SK-N-SH (cell line): Measurements from ENCODE around the gene MGAT5B. TPM values are rescaled to one million over a fixed set of nuclear protein-coding genes. Genes with fewer than 3 reads are reported as not detected.

Experiments
- CTCF ChIA-PET: fragments of 300-600, 350-600 bp; formaldehyde crosslinking; extraction: SDS; loops from one replicate; lab custom pipeline; 2021; lab: Yijun Ruan, JAX
- POLR2A ChIA-PET: fragments of 350-600 bp; sonication (Branson Sonifier 250); formaldehyde crosslinking; extraction: SDS; loops from one replicate; lab custom pipeline; 2020; ENCODE audit warnings: antibody characterized with exemption, inconsistent platforms; lab: Yijun Ruan, JAX
- DNase-seq: peaks from one replicate; pipeline ENCODE4 v3.0.0; 2012
- H2AFZ ChIP-seq: fragments of 200-600 bp; sonication (generic); 2 replicates; pipeline ENCODE4 v1.8.1; 2016; ENCODE audit warnings: antibody characterized with exemption, mild to moderate bottlenecking, low read depth
- H3F3A ChIP-seq: fragments of 200-600 bp; sonication (generic); replicated peaks from 2 replicates; pipeline ENCODE3; 2016; ENCODE audit warnings: antibody characterized with exemption, mild to moderate bottlenecking; ENCODE audit not compliant: insufficient read depth
- H3K27ac ChIP-seq, 2 experiments: fragments of 200-500 bp in 1 of 2; fragments of 200-600 bp in 1 of 2; sonication (Bioruptor generic) in 1 of 2; sonication (generic), shearing (Covaris generic) in 1 of 2; 2 replicates each; pipeline versions ENCODE4 v1.5.1 to v1.6.1; 2014 to 2016; ENCODE audit warnings: low read depth in 2 of 2, inconsistent platforms in 1 of 2, low read length in 1 of 2, mild to moderate bottlenecking in 1 of 2, mixed read lengths in 1 of 2
- H3K27me3 ChIP-seq: fragments of 200-600 bp; sonication (generic), shearing (Covaris generic); 2 replicates; pipeline ENCODE4 v1.6.1; 2016; ENCODE audit warnings: mixed run types; ENCODE audit not compliant: insufficient read depth
- H3K36me3 ChIP-seq, 2 experiments: fragments of 200-500 bp in 1 of 2; fragments of 200-600 bp in 1 of 2; sonication (Bioruptor generic) in 1 of 2; sonication (generic) in 1 of 2; replicated peaks in 1 of 2; 2 replicates each; pipeline versions ENCODE3 to v1.5.1; 2014 to 2016; ENCODE audit warnings: low read length in 1 of 2, mild to moderate bottlenecking in 1 of 2; ENCODE audit not compliant: insufficient read depth in 2 of 2, control insufficient read depth in 1 of 2
- H3K4me1 ChIP-seq, 2 experiments: fragments of 200-500 bp in 1 of 2; fragments of 200-600 bp in 1 of 2; sonication (Bioruptor generic) in 1 of 2; sonication (generic), shearing (Covaris generic) in 1 of 2; 2 replicates each; pipeline versions ENCODE4 v1.5.1 to v1.6.1; 2014 to 2016; ENCODE audit warnings: low read depth in 1 of 2, low read length in 1 of 2, mixed run types in 1 of 2; ENCODE audit not compliant: insufficient read depth in 2 of 2, control insufficient read depth in 1 of 2
- H3K4me2 ChIP-seq: fragments of 200-600 bp; sonication (generic), shearing (Covaris generic); 2 replicates; pipeline ENCODE4 v1.6.1; 2017; ENCODE audit warnings: mixed run types
- H3K4me3 ChIP-seq, 2 experiments: fragments of 200-500 bp in 1 of 2; fragments of 200-600 bp in 1 of 2; sonication (Bioruptor generic) in 1 of 2; sonication (generic), shearing (Covaris generic) in 1 of 2; 2 replicates each; pipeline versions ENCODE4 v1.5.1 to v1.8.1; 2014 to 2016; ENCODE audit warnings: low read depth in 2 of 2, inconsistent platforms in 1 of 2, low read length in 1 of 2, mild to moderate bottlenecking in 1 of 2, mixed read lengths in 1 of 2, moderate library complexity in 1 of 2
- H3K79me2 ChIP-seq: fragments of 200-600 bp; sonication (generic); 2 replicates; pipeline ENCODE4 v1.8.1; 2017; ENCODE audit warnings: mild to moderate bottlenecking; ENCODE audit not compliant: insufficient read depth
- H3K9ac ChIP-seq: fragments of 200-600 bp; sonication (generic); 2 replicates; pipeline ENCODE4 v1.6.1; 2017; ENCODE audit warnings: mixed run types
- H3K9me2 ChIP-seq: fragments of 200-600 bp; sonication (generic); 2 replicates; pipeline ENCODE4 v1.6.1; 2017; ENCODE audit warnings: mixed run types
- H3K9me3 ChIP-seq: fragments of 200-600 bp; sonication (generic); 2 replicates; pipeline ENCODE4 v1.6.1; 2017; ENCODE audit warnings: mixed run types, mild to moderate bottlenecking, moderate library complexity
- H4K20me1 ChIP-seq: fragments of 200-600 bp; sonication (generic); 2 replicates; pipeline ENCODE4 v1.6.1; 2017; ENCODE audit warnings: mild to moderate bottlenecking, mixed run types; ENCODE audit not compliant: insufficient read depth
- ELF1 ChIP-seq: IDR thresholded peaks from 2 replicates; pipeline ENCODE4 v1.4.0; 2012
- FOXJ3 ChIP-seq: sonication (generic); formaldehyde crosslinking; IDR thresholded peaks from 2 replicates; pipeline ENCODE4 v1.5.1; 2020; ENCODE audit warnings: mild to moderate bottlenecking, missing genetic modification reagents
- GATA2 ChIP-seq: sonication (generic); formaldehyde crosslinking; IDR thresholded peaks from 2 replicates; pipeline ENCODE4 v1.5.0; 2020; ENCODE audit warnings: mild to moderate bottlenecking, missing genetic modification reagents
- JUND ChIP-seq: IDR thresholded peaks from 2 replicates; pipeline ENCODE4 v1.4.0; 2012
- MXI1 ChIP-seq: IDR thresholded peaks from 2 replicates; pipeline ENCODE4 v1.6.1; 2012; ENCODE audit warnings: mild to moderate bottlenecking, low read depth, low read length, improper control_type of control experiment
- POLR2AphosphoS5 ChIP-seq: IDR thresholded peaks from 2 replicates; pipeline ENCODE4 v1.6.1; 2012; ENCODE audit warnings: low read depth, low read length
- RXRA ChIP-seq: IDR thresholded peaks from 2 replicates; pipeline ENCODE4 v1.4.0; 2012; ENCODE audit warnings: low read depth, mild to moderate bottlenecking, borderline replicate concordance
- SIN3A ChIP-seq: IDR thresholded peaks from 2 replicates; pipeline ENCODE4 v1.6.1; 2012; ENCODE audit warnings: low read depth, mild to moderate bottlenecking, low read length, moderate library complexity, borderline replicate concordance
- SMC3 ChIP-seq: IDR thresholded peaks from 2 replicates; pipeline ENCODE4 v1.6.1; 2012; ENCODE audit warnings: low read depth, low read length, improper control_type of control experiment
- TCF12 ChIP-seq: IDR thresholded peaks from 2 replicates; pipeline ENCODE4 v1.4.0; 2012
- TEAD4 ChIP-seq: IDR thresholded peaks from 2 replicates; pipeline ENCODE4 v1.4.0; 2012; ENCODE audit warnings: mild to moderate bottlenecking, borderline replicate concordance; ENCODE audit not compliant: insufficient read depth
- YY1 ChIP-seq: IDR thresholded peaks from 2 replicates; pipeline ENCODE4 v1.4.0; 2012; ENCODE audit warnings: low read depth, mild to moderate bottlenecking
- WGBS: methylation state at CpG from one replicate; pipeline ENCODE4 v1.1.6; 2017; ENCODE audit warnings: low lambda C conversion rate; 5-methylcytosine and 5-hydroxymethylcytosine counted together
- polyA plus RNA-seq, 3 experiments: library from polyadenylated mRNA; depleted of rRNA; stranded (reverse); fragments of >200 nt; gene quantifications; 2 replicates each; pipeline ENCODE4 v1.2.3, GENCODE V29; 2012
- TF ChIP-seq, protein P1 (sequence below): IDR thresholded peaks from 2 replicates; pipeline ENCODE4; 2012
- TF ChIP-seq, protein P2 (sequence below): fragments of 200-600 bp; sonication (generic); IDR thresholded peaks from 2 replicates; pipeline ENCODE4 v1.6.1; 2017; ENCODE audit warnings: antibody characterized with exemption, mild to moderate bottlenecking, moderate library complexity
- TF ChIP-seq, protein P3 (sequence below): fragments of 150-350 bp; IDR thresholded peaks from 2 replicates; pipeline ENCODE4 v1.6.1; 2016; ENCODE audit warnings: mild to moderate bottlenecking, low read depth, low read length
- TF ChIP-seq, protein P4 (sequence below): fragments of 150-350 bp; IDR thresholded peaks from 2 replicates; pipeline ENCODE4 v1.6.1; 2017; ENCODE audit warnings: antibody characterized with exemption, low read length, low read depth, borderline replicate concordance

MGAT5B gene
- polyA plus RNA-seq, 1 of the 3 experiments (the other 2 are of a cell fraction): 13.8 TPM

DNA sequence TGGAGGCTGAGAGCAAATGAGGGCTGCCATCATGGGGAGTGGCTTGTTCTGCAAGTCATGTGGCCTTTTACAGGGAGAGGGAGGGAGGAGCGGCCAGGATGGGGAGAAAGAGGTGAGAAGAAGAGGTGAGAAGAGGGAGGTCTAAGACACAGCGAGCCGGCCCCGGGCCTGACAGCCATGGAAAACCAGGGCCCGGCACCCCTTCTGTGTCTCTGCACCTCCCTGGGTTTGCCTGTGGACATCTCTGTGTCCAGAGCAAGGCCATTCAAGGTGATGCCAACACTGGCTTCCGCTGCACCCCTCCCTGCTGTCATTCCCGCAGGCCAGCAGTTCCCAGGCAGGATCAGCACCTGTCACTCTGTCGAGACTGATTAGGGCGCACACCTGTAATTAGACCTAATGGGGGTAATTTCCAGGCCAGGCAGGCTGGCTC, 75.6 kb downstream of the MGAT5B start:
- TF ChIP-seq YY1 (no peak), MXI1 (no peak), TEAD4 (no peak), SMC3 (no peak), ELF1 (no peak), GATA2 (no peak), POLR2AphosphoS5 (no peak), SIN3A (no peak), FOXJ3 (CRISPR knock-in tag) (no peak), RXRA (no peak), TCF12 (no peak), JUND (no peak)
- TF ChIP-seq, protein P1, sequence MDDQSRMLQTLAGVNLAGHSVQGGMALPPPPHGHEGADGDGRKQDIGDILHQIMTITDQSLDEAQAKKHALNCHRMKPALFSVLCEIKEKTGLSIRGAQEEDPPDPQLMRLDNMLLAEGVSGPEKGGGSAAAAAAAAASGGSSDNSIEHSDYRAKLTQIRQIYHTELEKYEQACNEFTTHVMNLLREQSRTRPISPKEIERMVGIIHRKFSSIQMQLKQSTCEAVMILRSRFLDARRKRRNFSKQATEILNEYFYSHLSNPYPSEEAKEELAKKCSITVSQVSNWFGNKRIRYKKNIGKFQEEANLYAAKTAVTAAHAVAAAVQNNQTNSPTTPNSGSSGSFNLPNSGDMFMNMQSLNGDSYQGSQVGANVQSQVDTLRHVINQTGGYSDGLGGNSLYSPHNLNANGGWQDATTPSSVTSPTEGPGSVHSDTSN: no peak
- TF ChIP-seq, protein P2, sequence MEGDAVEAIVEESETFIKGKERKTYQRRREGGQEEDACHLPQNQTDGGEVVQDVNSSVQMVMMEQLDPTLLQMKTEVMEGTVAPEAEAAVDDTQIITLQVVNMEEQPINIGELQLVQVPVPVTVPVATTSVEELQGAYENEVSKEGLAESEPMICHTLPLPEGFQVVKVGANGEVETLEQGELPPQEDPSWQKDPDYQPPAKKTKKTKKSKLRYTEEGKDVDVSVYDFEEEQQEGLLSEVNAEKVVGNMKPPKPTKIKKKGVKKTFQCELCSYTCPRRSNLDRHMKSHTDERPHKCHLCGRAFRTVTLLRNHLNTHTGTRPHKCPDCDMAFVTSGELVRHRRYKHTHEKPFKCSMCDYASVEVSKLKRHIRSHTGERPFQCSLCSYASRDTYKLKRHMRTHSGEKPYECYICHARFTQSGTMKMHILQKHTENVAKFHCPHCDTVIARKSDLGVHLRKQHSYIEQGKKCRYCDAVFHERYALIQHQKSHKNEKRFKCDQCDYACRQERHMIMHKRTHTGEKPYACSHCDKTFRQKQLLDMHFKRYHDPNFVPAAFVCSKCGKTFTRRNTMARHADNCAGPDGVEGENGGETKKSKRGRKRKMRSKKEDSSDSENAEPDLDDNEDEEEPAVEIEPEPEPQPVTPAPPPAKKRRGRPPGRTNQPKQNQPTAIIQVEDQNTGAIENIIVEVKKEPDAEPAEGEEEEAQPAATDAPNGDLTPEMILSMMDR: no peak
- TF ChIP-seq, protein P3, sequence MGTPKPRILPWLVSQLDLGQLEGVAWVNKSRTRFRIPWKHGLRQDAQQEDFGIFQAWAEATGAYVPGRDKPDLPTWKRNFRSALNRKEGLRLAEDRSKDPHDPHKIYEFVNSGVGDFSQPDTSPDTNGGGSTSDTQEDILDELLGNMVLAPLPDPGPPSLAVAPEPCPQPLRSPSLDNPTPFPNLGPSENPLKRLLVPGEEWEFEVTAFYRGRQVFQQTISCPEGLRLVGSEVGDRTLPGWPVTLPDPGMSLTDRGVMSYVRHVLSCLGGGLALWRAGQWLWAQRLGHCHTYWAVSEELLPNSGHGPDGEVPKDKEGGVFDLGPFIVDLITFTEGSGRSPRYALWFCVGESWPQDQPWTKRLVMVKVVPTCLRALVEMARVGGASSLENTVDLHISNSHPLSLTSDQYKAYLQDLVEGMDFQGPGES: no peak
- TF ChIP-seq, protein P4, sequence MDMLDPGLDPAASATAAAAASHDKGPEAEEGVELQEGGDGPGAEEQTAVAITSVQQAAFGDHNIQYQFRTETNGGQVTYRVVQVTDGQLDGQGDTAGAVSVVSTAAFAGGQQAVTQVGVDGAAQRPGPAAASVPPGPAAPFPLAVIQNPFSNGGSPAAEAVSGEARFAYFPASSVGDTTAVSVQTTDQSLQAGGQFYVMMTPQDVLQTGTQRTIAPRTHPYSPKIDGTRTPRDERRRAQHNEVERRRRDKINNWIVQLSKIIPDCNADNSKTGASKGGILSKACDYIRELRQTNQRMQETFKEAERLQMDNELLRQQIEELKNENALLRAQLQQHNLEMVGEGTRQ: no peak
- no peaks in the 10 kb centered on the region for H3K9me2 ChIP-seq
- WGBS: 93% methylated on average over 6 of the region's 9 CpGs
- no peak overlapping the region for H3K27ac ChIP-seq
- H3K9ac ChIP-seq: no peak overlapping the region
- H3K27me3 ChIP-seq: no peaks in the 10 kb centered on the region
- CTCF ChIA-PET: interaction anchor here (2.3 to 2.7 kb wide), 2 partner anchors 76 to 123 kb away, joined by 9 to 20 read pairs; partner anchors contain the start of gene MGAT5B
- no peaks in the 10 kb centered on the region for H3K9me3 ChIP-seq
- no peaks in the 10 kb centered on the region for H3F3A ChIP-seq
- peaks cover 0 to 11% of the 10 kb centered on the region in 2 experiments; a peak in 1 of 4 replicates for H3K4me1 ChIP-seq
- no peaks in the 10 kb centered on the region for H3K79me2 ChIP-seq
- POLR2A ChIA-PET: no interaction called here
- DNase-seq: no peak
- no peaks in the 10 kb centered on the region for H4K20me1 ChIP-seq
- no peaks in the 10 kb centered on the region for H3K36me3 ChIP-seq
- no peak overlapping the region for H3K4me3 ChIP-seq
- H2AFZ ChIP-seq: no peak overlapping the region
- H3K4me2 ChIP-seq: no peak overlapping the region
